Measurements from ENCODE around the gene SPSB2. TPM values are rescaled to one million over a fixed set of nuclear protein-coding genes. Genes with fewer than 3 reads are reported as not detected.

Gene SPSB2
- polyA plus RNA-seq, 1 of the 3 experiments (the other 2 are of a cell fraction) = 16.9 TPM

GRCh38 chr12:6842075-6842474 is 31.0 kb downstream of the SPSB2 start:
- TF ChIP-seq REST (IDR thresholded peaks at IDR 0.05; ENCODE audit: low read depth, low read length) (no peak), GATA2 (CRISPR knock-in tag; IDR thresholded peaks at IDR 0.05) (no peak), MXI1 (IDR thresholded peaks at IDR 0.05; ENCODE audit: low read depth, low read length) (no peak), RCOR1 (IDR thresholded peaks at IDR 0.05; ENCODE audit: low read length) (no peak)
- Histone ChIP-seq H2AFZ (ENCODE audit: low read depth) (no peak overlapping the region), H3K9me2 (no peaks in the 10 kb centered on the region), H3K79me2 (ENCODE audit: insufficient read depth) (no peaks in the 10 kb centered on the region), H3K4me3 (ENCODE audit: low read depth in 2 of 2, low read length in 1 of 2) (no peak overlapping the region), H3K4me1 (ENCODE audit: control insufficient read depth in 1 of 2, insufficient read depth in 2 of 2, low read depth in 1 of 2, low read length in 1 of 2) (no peaks in the 10 kb centered on the region), H4K20me1 (ENCODE audit: insufficient read depth) (no peaks in the 10 kb centered on the region), H3F3A (replicated peaks; ENCODE audit: insufficient read depth) (peaks cover 8% of the 10 kb centered on the region), H3K36me3 (replicated peaks in 1 of 2; ENCODE audit: control insufficient read depth in 1 of 2, insufficient read depth in 2 of 2, low read length in 1 of 2) (peaks cover 30 to 70% of the 10 kb centered on the region in 2 experiments), H3K27me3 (ENCODE audit: insufficient read depth) (no peaks in the 10 kb centered on the region), H3K9ac (no peak overlapping the region), H3K9me3 (no peaks in the 10 kb centered on the region), H3K4me2 (no peak overlapping the region), H3K27ac (ENCODE audit: low read depth in 2 of 2, low read length in 1 of 2) (no peak overlapping the region)
- no peak for DNase-seq
- 97% methylated on average over 4 of the region's 4 CpGs for whole genome bisulfite sequencing (ENCODE audit: low lambda C conversion rate)
- ChIA-PET CTCF (interaction anchor here (1.1 to 19.4 kb wide), 5 partner anchors 9 to 96 kb away, joined by 3 to 225 read pairs (median 5); partner anchors contain the start of genes CDCA3, P3H3 and SPSB2), POLR2A (interaction anchor here (3.4 to 4.2 kb wide), 2 partner anchors 10 to 30 kb away, joined by 9 to 22 read pairs; partner anchors contain the start of genes CDCA3, SPSB2 and USP5)

GRCh38 chr12:6840761-6841515 is 32.2 kb downstream of the SPSB2 start, which contains the start of gene GNB3:
GNB3 (plus strand) TSS chr12:6840925; CDS start chr12:6841288, 363 bp downstream.
- Histone ChIP-seq H3K9ac (no peak within 1 kb of the TSS), H4K20me1 (ENCODE audit: insufficient read depth) (0 out of 2 replicates have a peak, but pooled peaks cover 4% of the 10 kb centered on the region), H3K27ac (ENCODE audit: low read depth in 2 of 2, low read length in 1 of 2) (no peak within 1 kb of the TSS), H3F3A (replicated peaks; ENCODE audit: insufficient read depth) (peaks cover 8% of the 10 kb centered on the region), H3K4me1 (ENCODE audit: control insufficient read depth in 1 of 2, insufficient read depth in 2 of 2, low read depth in 1 of 2, low read length in 1 of 2) (no peaks in the 10 kb centered on the region), H3K36me3 (replicated peaks in 1 of 2; ENCODE audit: control insufficient read depth in 1 of 2, insufficient read depth in 2 of 2, low read length in 1 of 2) (peaks cover 29 to 70% of the 10 kb centered on the region in 2 experiments), H3K9me2 (no peaks in the 10 kb centered on the region), H3K27me3 (ENCODE audit: insufficient read depth) (no peaks in the 10 kb centered on the region), H3K79me2 (ENCODE audit: insufficient read depth) (no peaks in the 10 kb centered on the region), H3K9me3 (no peaks in the 10 kb centered on the region), H3K4me3 (ENCODE audit: low read depth in 2 of 2, low read length in 1 of 2) (no peak within 1 kb of the TSS), H3K4me2 (no peak within 1 kb of the TSS), H2AFZ (ENCODE audit: low read depth) (no peak within 1 kb of the TSS)
- CTCF ChIA-PET = interaction anchor here (0.6 to 19.4 kb wide), 8 partner anchors 7 to 97 kb away, joined by 3 to 225 read pairs (median 6); partner anchors contain the start of genes CDCA3, MLF2, P3H3 and SPSB2
- DNase-seq = no peak
- WGBS (ENCODE audit: low lambda C conversion rate) = 87% methylated on average over 14 of the region's 24 CpGs
- POLR2A ChIA-PET = interaction anchor here (0.8 to 4.2 kb wide), 3 partner anchors 11 to 31 kb away, joined by 3 to 22 read pairs (median 9); partner anchors contain the start of genes CDCA3, SPSB2 and USP5
- TF ChIP-seq TAF1 (IDR thresholded peaks at IDR 0.05; ENCODE audit: borderline replicate concordance, low read depth, low read length) (no peak), GABPA (IDR thresholded peaks at IDR 0.05; ENCODE audit: low read depth) (no peak), SIN3A (IDR thresholded peaks at IDR 0.05; ENCODE audit: borderline replicate concordance, low read depth, low read length) (no peak), RXRA (IDR thresholded peaks at IDR 0.05; ENCODE audit: borderline replicate concordance, low read depth) (no peak), SMC3 (IDR thresholded peaks at IDR 0.05; ENCODE audit: low read depth, low read length) (no peak), MEF2A (IDR thresholded peaks at IDR 0.05; ENCODE audit: borderline replicate concordance, low read depth) (no peak), MAX (IDR thresholded peaks at IDR 0.05; ENCODE audit: low read depth) (no peak), REST (IDR thresholded peaks at IDR 0.05; ENCODE audit: low read depth, low read length) (no peak)

Measured in SK-N-SH (cell line).